ENCODE results near the gene MARCHF11.

The MARCHF11 gene

DNA sequence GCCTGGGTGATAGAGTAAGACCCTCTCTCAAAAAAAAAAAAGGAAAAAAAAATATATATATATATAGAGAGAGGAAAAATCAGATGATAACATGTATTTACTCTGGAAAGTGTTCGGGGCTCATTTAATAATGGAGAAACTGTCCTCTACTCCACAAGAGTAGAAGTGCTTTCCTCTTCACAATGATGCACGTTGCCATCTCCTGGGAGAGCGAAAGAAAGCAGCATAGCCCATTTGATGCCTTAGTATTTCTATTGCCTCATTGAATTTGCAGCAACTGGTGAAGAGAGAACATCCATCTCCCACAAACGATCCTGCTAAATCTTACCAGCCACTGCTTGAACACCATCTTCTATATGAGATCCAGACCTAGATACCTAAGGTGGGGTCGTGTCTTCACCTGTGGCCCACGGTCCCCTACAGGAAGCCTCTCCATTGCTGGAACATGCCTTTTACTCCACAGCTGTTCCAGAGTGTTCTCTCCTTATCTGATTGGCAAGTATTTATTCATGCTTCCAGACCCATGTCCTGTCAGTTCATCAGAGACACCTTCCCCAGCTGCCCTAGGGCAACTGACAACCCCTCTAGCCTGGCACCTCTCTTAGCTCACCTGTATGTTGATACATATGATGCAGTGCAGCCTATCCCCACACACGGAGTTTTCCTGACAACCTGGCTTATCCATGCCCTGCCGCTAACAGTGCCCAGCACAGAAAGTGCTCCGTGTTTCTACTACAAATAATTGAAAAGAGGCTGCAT is 115.3 kb downstream of the MARCHF11 start:
- in situ Hi-C loops (cut with HindIII; ENCODE audit: low sequenced_read_pairs), result no loop called here

GRCh38 chr5:16061163-16061562 is 118.4 kb downstream of the MARCHF11 start:
- in situ Hi-C loops (cut with HindIII; ENCODE audit: low sequenced_read_pairs), result no loop called here

GRCh38 chr5:16057277-16057676 is 122.3 kb downstream of the MARCHF11 start:
- in situ Hi-C loops (cut with HindIII; ENCODE audit: low sequenced_read_pairs), result no loop called here

GRCh38 chr5:16051246-16051755 is 128.3 kb downstream of the MARCHF11 start:
- in situ Hi-C loops (cut with HindIII; ENCODE audit: low sequenced_read_pairs), result no loop called here

DNA sequence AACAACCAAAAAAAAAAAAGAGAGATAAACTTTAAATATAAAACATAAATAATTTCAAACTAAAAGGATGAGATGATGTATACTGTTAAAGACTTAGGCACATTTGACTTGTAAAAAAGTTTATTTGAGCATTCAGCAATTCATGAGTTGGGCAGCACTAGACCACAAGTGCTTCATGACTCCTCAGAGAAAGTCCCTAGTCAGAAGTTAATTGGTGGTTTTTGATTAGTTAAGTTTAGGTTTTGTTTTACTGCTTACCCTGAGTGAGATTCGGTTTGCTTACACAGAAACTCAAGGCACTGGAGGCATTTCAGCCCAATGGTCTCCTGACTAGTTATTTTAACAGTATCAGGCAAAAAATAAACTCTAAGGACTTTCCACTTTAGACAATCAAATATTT is 129.2 kb downstream of the MARCHF11 start:
- in situ Hi-C loops (cut with HindIII; ENCODE audit: low sequenced_read_pairs), result no loop called here

GRCh38 chr5:16049761-16050160 is 129.8 kb downstream of the MARCHF11 start:
- in situ Hi-C loops (cut with HindIII; ENCODE audit: low sequenced_read_pairs), result no loop called here

DNA sequence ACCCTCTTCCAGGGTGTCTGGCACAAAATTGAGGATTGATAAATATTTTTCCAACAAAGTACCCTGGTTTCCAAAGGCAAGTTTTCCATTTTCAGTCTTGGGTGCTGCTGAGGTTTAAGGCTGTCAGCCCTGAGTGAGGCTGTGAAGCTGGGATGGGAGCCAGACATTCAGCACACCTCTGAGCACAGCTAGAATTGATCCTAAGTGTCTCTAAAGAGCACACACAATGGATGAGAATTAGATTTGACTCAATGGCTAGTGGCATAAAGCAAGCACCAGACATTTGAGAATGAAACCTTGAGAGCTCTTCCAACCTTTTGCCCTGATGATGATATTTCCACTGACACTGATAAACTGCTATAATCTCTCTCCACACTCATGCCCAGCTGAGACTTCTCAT is 131.5 kb downstream of the MARCHF11 start:
- in situ Hi-C loops (cut with HindIII; ENCODE audit: low sequenced_read_pairs), result no loop called here

DNA sequence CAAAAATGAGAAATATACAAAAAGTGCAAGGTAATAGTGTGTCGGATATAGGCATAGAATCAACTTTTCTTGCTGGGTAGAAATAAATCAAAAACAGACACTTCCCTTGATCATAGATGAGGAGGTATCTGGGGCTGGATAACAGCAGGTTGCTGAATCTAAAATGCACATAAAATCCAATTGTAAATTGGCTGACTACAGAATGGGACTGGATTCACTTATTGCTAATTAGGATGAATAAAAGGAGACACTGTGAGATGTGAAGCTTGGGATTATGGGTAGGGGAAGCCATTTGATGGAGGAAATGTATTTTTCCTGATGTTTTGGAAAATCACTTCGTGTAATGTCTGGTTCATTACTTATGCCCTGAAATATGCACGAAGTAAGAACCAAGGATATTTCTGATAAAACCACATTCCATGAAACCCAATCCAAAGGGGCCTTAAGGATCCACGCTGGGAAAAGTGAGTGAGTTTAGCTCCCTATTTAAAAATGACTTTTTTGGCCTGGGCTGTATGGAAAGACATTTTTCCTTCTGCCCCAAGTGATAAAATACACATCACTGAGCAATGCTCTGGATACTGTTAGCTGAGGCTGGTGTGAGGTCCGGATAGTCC is 136.1 kb downstream of the MARCHF11 start:
- in situ Hi-C loops (cut with HindIII; ENCODE audit: low sequenced_read_pairs), result no loop called here

DNA sequence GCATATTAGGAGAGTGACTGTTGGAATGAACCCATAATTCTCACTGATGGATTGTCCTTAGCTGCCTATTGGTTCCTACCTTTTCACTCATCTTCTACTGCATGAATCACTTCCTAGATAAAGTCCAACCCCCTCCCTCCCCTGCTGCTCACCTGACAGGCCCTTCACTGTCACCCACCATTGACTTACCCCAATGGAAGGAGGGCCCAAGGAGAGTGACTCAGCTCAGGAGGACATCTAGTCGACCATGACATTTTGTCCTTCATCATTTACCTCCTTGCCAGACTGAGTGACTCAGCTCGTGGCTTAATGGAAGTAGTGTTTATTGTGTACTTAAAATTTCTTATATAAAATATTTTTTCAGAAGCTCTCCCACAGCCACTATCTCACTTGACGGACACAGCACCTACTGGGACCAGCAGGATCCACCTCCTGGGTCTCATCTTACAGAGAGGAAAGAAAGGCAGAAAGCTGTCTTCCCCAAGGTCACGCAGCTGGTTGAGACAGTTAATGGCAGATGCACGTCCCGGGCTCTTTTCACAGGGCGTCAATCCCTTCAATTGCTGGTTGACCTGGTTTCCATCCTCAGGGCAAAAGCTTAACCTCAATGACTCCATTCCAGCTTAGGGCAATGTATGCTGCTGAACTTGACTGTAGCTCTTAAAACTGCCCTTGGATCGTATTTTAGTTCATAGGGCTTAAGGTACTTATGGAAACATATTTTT is 142.3 kb downstream of the MARCHF11 start:
- in situ Hi-C loops (cut with HindIII; ENCODE audit: low sequenced_read_pairs), result no loop called here

GRCh38 chr5:16034319-16035001 is 145.1 kb downstream of the MARCHF11 start:
- in situ Hi-C loops (cut with HindIII; ENCODE audit: low sequenced_read_pairs), result no loop called here

DNA sequence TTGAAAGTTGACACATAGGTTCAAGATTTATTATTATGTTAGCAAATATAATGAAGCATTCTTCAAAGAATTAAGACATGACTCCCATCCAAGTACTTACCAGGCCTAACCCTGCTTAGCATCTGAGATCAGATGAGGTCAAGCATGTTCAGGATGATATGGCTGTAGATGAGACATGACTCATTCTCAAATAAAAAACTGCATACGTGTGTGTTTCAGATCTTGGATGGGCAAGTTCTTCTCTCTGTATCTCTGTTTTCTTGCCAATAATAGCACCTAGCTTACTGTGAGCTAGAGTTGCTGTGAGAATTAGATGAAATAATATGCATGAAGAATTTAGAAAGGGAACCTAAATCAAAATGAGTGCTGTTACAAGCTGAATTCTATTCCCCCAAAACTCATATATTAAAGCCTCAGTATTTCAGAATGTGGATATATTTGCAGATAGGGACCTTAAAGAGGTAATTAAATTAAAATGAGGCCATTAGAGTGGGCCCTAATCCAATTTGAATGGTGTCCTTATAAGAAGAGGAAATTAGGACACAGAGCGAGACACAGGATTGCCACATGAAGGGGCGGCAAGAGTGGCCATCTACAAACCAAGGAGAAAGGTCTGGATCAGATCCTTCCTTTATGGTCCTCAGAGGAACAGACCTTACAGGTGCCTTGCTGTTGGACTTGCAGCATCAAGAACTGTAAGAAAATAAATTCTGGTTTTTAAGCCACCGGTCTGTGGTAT is 146.2 kb downstream of the MARCHF11 start:
- in situ Hi-C loops (cut with HindIII; ENCODE audit: low sequenced_read_pairs), result no loop called here

GRCh38 chr5:16028708-16029107 is 150.9 kb downstream of the MARCHF11 start:
- in situ Hi-C loops (cut with HindIII; ENCODE audit: low sequenced_read_pairs), result no loop called here

DNA sequence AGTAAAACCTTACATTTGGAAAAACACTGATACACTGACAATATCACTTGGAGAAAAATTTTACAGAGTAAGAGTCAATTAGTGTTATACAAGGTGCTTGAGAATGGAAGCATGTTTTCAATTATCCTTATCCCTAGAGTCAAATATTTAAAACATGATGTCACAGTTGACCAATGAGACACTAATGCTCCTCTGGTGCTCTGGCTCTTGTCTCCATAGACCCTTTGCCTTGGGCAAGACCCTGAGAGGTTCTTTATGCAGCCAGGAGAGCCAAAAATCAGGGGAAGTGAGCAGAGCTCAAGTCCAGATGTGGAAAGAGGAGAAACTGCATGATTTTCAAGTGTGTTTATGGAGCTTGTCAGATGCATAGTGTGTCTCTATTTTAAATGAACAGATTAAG is 153.9 kb downstream of the MARCHF11 start:
- in situ Hi-C loops (cut with HindIII; ENCODE audit: low sequenced_read_pairs), result no loop called here

DNA sequence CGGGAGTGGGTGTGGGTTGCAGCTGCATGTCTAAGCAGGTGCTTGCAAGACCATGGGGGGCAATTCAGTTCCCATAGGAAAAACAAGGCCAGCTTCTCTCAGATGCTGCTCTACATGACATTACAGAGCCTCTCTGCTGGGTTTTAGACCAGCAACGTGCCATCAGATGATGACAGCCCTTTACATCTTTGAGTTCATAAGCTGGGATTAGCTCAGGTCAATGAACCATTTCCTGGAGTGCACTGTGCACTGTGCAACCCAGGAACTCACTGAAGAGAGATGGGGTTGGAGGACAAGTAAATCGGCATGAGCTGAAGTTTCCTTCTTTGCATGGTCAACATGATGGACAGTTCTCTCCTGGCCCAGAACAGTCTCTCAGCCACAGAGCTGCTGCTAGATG is 160.6 kb downstream of the MARCHF11 start:
- in situ Hi-C loops (cut with HindIII; ENCODE audit: low sequenced_read_pairs), result no loop called here

- in situ Hi-C loops (cut with HindIII; ENCODE audit: low sequenced_read_pairs), result no loop called here
Observed at GRCh38 chr5:16017720-16018119, 161.9 kb downstream of the MARCHF11 start.
